Right lobe of liver (tissue), 4 donors: ENCODE results near the gene HAND1.

ENCODE experiments used
- POLR2A ChIP-seq: fragments of 450-650 bp; IDR thresholded peaks from one replicate; pipeline ENCODE4 v1.6.1; 2017; ENCODE audit warnings: antibody characterized with exemption, mild to moderate bottlenecking
- TF ChIP-seq, protein P1 (sequence below), 4 donors: fragments of 200-600 bp in 3 of 4; fragments of 450-650 bp in 1 of 4; IDR thresholded peaks; one replicate each; pipeline versions ENCODE4 v1.5.1 to v1.8.0; 2016 to 2022; ENCODE audit warnings: antibody characterized with exemption in 4 of 4, mild to moderate bottlenecking in 2 of 4
- donor health status: DM: no; HTN: no; CAD: no.
- donor health status: DM: no; HTN: no; CAD: no.
- donor health status: DM: no; HTN: yes; CAD: no.

DNA sequence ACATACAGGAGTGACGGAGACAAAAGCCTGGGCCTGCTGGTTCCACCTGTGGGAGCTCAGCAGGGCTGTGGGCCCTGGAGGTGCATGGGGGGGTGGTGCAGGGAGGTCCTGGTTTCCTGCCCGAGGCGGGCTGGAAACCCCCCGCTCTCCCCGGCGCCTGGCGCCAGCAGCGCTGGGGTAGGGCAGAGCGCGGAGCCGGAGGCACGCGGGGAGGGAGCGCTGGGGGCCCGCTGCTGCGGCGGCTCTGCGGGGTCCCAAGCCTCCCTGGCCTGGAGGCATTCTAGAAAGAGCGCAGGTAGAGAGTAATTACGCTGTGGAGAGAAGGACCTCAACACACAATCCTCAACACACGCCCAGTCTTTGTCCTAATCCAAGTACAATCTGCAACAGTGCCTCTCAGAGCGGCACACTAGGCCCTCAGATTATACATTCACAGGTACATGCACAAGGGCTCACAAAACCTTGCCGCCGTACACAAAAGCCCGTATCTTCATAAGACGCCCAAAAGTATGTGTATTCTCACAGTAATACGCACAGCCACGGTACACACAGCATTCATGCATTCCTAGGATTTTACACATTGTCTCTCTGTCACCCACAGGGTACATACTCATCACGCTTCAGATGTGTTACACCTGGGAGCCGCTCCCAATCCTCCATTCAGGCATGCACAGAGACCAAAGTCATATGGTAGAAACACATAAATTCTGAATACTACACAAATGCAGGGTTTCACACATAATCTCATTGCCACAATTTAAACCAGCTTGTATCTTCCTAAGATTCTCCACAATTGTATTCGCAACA is 2.1 kb upstream of the HAND1 start:
- TF ChIP-seq, protein P1, sequence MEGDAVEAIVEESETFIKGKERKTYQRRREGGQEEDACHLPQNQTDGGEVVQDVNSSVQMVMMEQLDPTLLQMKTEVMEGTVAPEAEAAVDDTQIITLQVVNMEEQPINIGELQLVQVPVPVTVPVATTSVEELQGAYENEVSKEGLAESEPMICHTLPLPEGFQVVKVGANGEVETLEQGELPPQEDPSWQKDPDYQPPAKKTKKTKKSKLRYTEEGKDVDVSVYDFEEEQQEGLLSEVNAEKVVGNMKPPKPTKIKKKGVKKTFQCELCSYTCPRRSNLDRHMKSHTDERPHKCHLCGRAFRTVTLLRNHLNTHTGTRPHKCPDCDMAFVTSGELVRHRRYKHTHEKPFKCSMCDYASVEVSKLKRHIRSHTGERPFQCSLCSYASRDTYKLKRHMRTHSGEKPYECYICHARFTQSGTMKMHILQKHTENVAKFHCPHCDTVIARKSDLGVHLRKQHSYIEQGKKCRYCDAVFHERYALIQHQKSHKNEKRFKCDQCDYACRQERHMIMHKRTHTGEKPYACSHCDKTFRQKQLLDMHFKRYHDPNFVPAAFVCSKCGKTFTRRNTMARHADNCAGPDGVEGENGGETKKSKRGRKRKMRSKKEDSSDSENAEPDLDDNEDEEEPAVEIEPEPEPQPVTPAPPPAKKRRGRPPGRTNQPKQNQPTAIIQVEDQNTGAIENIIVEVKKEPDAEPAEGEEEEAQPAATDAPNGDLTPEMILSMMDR (IDR thresholded peaks at IDR 0.05), result no peak
- TF ChIP-seq POLR2A, result no peak
